ENCODE data around the gene ZZZ3.

The ZZZ3 gene

DNA sequence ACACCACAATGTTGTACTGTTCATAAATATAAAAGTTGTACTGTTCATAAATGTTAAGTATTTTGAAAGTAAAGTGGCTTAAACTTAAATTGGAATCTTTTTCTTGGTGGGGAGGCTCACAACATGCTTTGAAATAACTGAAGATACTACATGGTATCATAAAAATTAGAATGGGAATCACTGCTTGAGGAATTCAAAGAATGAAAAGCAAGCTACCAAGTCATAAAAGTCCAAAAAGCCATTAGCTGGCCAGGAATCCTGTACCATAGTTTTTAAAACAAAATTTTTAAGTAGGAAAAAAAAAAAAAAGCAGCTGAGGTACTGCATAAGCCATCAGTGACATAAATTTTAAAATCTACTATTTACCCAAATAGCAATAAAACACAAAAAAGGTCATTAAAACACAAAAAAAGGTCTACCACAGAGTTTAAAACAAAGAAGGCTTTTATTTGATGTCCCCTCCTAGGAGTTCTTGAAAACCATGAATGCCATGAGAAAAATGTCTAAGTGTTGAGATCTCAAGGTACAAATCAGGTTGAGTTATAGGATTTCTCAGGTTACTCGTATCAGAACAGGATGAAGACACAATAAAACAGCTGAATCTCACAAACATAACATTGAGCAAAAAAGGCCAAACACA is 8.6 kb downstream of the ZZZ3 start:
- POLR2A ChIA-PET, result interaction anchor here (0.7 to 1.1 kb wide), 2 partner anchors 8 to 134 kb away, joined by 3 read pairs; partner anchors contain the start of gene ZZZ3
- H3K4me3 ChIP-seq (ENCODE audit: low read depth, low read length), result no peak overlapping the region
- CTCF ChIA-PET, result interaction anchor here (0.8 to 1.8 kb wide), 2 partner anchors 9 to 101 kb away, joined by 3 to 10 read pairs; no protein-coding TSS in a partner anchor
- TF ChIP-seq, protein P1, sequence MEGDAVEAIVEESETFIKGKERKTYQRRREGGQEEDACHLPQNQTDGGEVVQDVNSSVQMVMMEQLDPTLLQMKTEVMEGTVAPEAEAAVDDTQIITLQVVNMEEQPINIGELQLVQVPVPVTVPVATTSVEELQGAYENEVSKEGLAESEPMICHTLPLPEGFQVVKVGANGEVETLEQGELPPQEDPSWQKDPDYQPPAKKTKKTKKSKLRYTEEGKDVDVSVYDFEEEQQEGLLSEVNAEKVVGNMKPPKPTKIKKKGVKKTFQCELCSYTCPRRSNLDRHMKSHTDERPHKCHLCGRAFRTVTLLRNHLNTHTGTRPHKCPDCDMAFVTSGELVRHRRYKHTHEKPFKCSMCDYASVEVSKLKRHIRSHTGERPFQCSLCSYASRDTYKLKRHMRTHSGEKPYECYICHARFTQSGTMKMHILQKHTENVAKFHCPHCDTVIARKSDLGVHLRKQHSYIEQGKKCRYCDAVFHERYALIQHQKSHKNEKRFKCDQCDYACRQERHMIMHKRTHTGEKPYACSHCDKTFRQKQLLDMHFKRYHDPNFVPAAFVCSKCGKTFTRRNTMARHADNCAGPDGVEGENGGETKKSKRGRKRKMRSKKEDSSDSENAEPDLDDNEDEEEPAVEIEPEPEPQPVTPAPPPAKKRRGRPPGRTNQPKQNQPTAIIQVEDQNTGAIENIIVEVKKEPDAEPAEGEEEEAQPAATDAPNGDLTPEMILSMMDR (IDR thresholded peaks at IDR 0.05; ENCODE audit: insufficient read depth, low read length, missing control alignments), result no peak
- DNase-seq (ENCODE audit: low read depth, low spot score), result no peak

DNA sequence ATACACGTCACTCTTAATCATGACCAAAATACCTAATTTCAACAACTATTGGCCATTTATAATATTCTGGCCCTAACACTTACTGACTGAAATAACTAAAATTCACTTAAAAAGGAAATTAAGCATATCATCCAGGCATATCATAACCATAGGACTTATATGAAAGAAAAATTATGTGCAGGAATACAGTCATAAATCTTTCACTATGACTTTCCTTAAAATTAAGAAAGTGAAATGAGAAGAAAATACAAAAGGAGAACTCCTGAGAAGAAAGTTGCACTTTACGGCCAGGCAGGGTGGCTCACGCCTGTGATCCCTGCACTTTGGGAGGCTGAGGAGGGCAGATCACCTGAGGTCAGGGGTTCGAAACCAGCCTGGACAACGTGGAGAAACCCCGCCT is 9.4 kb downstream of the ZZZ3 start:
- DNase-seq (ENCODE audit: low read depth, low spot score), result no peak
- CTCF ChIA-PET, result interaction anchor here (1.0 kb wide), 1 partner anchor 140 kb away, joined by 3 read pairs; no protein-coding TSS in a partner anchor
- no peak overlapping the region for H3K4me3 ChIP-seq (ENCODE audit: low read depth, low read length)
- TF ChIP-seq, protein P1 (IDR thresholded peaks at IDR 0.05; ENCODE audit: insufficient read depth, low read length, missing control alignments), result no peak
- POLR2A ChIA-PET, result interaction anchor here (1.1 kb wide), 1 partner anchor 134 kb away, joined by 3 read pairs; no protein-coding TSS in a partner anchor

DNA sequence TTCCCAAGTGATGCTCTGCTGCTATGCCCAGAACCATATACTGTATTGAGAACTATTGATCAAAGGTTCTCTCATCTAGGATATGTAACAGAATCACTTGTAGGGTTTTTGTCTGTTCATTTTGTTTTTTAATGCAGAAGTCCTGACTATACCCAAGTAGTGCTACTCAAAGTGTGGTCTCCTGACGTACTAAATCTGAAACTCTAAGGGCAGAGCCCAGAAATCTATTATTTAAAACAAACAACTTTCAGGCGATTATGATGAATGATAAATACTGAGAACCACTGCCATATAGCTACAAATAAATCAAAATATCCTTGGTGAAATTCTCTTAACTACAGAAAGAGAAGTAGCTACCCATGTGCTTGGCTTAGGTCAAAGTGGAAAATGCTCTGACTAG is 10.1 kb downstream of the ZZZ3 start:
- no peak for DNase-seq (ENCODE audit: low read depth, low spot score)
- TF ChIP-seq, protein P1 (IDR thresholded peaks at IDR 0.05; ENCODE audit: insufficient read depth, low read length, missing control alignments), result no peak
- no peak overlapping the region for H3K4me3 ChIP-seq (ENCODE audit: low read depth, low read length)
- POLR2A ChIA-PET, result interaction anchor here (0.6 kb wide), 1 partner anchor 463 kb away, joined by 3 read pairs; no protein-coding TSS in a partner anchor
- CTCF ChIA-PET, result interaction anchor here (1.0 kb wide), 2 partner anchors 136 to 139 kb away, joined by 3 read pairs; no protein-coding TSS in a partner anchor

DNA sequence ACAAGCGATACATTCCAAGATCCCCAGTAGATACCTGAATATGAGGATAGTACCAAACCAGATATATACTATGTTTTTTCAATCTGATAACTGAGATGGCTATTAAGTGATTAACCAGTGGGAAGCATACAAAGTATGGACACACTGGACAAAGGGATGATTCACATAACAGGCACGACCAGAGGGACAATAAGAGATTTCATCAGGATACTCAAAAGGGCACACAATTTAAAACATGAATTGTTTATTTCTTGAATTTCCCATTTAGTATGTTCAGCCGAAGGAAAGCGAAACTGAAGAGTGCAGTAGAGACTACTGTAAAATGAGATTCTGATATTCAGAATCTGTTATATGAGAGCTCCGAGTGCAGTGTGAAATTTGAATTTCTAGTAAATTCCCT is 10.6 kb downstream of the ZZZ3 start:
- no peak for DNase-seq (ENCODE audit: low read depth, low spot score)
- ChIA-PET CTCF (interaction anchor here (0.6 to 1.0 kb wide), 3 partner anchors 10 to 139 kb away, joined by 3 read pairs; no protein-coding TSS in a partner anchor), POLR2A (interaction anchor here (0.6 kb wide), 1 partner anchor 463 kb away, joined by 3 read pairs; no protein-coding TSS in a partner anchor)
- TF ChIP-seq, protein P1 (IDR thresholded peaks at IDR 0.05; ENCODE audit: insufficient read depth, low read length, missing control alignments), result no peak
- no peak overlapping the region for H3K4me3 ChIP-seq (ENCODE audit: low read depth, low read length)

DNA sequence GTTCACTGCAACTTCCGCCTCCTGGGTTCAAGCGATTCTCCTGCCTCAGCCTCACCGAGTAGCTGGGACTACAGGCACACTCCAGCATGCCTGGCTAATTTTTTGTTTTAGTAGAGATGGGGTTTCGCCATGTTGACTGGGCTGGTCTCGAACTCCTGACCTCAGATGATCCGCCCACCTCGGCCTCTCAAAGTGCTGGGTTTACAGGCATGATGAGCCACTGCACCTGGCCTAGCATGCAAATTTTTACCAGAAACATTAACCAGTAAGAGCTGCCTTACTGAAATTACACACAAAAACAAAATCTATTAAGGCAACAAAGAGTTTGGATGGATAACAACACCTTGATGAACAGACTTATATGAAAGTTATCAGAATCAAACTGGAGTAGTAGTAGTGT is 12.1 kb downstream of the ZZZ3 start:
- ChIA-PET POLR2A (interaction anchor here (0.6 kb wide), 1 partner anchor 57 kb away, joined by 3 read pairs; no protein-coding TSS in a partner anchor), CTCF (interaction anchor here (1.3 kb wide), 1 partner anchor 11 kb away, joined by 5 read pairs; no protein-coding TSS in a partner anchor)
- no peak overlapping the region for H3K4me3 ChIP-seq (ENCODE audit: low read depth, low read length)
- DNase-seq (ENCODE audit: low read depth, low spot score), result no peak
- TF ChIP-seq, protein P1 (IDR thresholded peaks at IDR 0.05; ENCODE audit: insufficient read depth, low read length, missing control alignments), result no peak

DNA sequence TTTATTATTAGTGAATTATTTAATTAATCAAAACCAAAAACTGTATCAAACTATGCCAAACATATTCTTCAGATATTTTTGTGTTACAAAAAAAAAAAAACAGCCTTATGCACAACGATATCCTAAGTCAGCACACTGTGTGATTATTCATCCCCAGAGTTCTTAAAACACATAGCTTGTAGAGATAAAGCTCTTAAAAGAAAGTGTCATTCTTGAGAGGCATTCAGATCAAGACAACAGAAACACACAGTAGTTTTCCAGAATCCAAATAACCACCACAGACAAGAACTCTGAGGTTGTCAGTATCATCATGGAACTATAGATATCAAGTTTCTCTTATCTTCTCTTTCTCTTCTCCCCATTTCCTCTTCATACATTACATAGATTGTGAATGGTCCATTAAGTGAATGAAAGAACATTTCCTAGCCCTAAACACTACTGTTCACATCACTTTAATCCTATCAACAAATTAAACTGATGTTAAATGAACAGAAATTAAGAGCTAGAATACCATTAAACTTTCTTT is 13.5 kb downstream of the ZZZ3 start:
- POLR2A ChIA-PET, result interaction anchor here (0.6 kb wide), 1 partner anchor 17 kb away, joined by 3 read pairs; no protein-coding TSS in a partner anchor
- DNase-seq (ENCODE audit: low read depth, low spot score), result no peak
- TF ChIP-seq, protein P1 (IDR thresholded peaks at IDR 0.05; ENCODE audit: insufficient read depth, low read length, missing control alignments), result no peak
- CTCF ChIA-PET, result interaction anchor here (0.8 to 1.1 kb wide), 2 partner anchors 10 to 14 kb away, joined by 3 read pairs; no protein-coding TSS in a partner anchor
- no peak overlapping the region for H3K4me3 ChIP-seq (ENCODE audit: low read depth, low read length)

Data from AG04449 (cell line).